ENCODE measurements around the gene TOM1L2. TPM values are rescaled to one million over a fixed set of nuclear protein-coding genes. Genes with fewer than 3 reads are reported as not detected.

Gene TOM1L2
- total RNA-seq, 1 experiment from 2014 or later = 34.2 TPM

- H3K27me3 Mint-ChIP-seq (ENCODE audit: insufficient read depth, unreplicated experiment) = no peaks in the 10 kb centered on the region
- H3K36me3 Mint-ChIP-seq (ENCODE audit: insufficient read depth, unreplicated experiment) = peaks cover 18% of the 10 kb centered on the region
- ChIA-PET CTCF (interaction anchor here (0.9 to 2.2 kb wide), 2 partner anchors 35 to 71 kb away, joined by 3 to 12 read pairs; no protein-coding TSS in a partner anchor), POLR2A (interaction anchor here (1.2 kb wide), 1 partner anchor 36 kb away, joined by 4 read pairs; no protein-coding TSS in a partner anchor)
- DNase-seq (ENCODE audit: unreplicated experiment) = no peak
- BruUV-seq (replicated peaks) = no TSS peak
- no peaks in the 10 kb centered on the region for H3K9me3 Mint-ChIP-seq (ENCODE audit: unreplicated experiment)
- TF ChIP-seq CTCF (IDR thresholded peaks at IDR 0.05; ENCODE audit: unreplicated experiment) = no peak
- no peak overlapping the region for H3K4me3 Mint-ChIP-seq (ENCODE audit: unreplicated experiment)
- no peaks in the 10 kb centered on the region for H3K4me1 Mint-ChIP-seq (ENCODE audit: insufficient read depth, unreplicated experiment)
- intact Hi-C loops (cut with micrococcal nuclease) = no loop called here
- H3K27ac Mint-ChIP-seq (ENCODE audit: low read depth, unreplicated experiment) = no peak overlapping the region
Observed at GRCh38 chr17:17883801-17884200, 88.4 kb downstream of the TOM1L2 start.

GRCh38 chr17:17882082-17882581 lies 90.1 kb downstream of the TOM1L2 start:
- Mint-ChIP-seq H3K4me1 (ENCODE audit: insufficient read depth, unreplicated experiment) (no peaks in the 10 kb centered on the region), H3K27me3 (ENCODE audit: insufficient read depth, unreplicated experiment) (no peaks in the 10 kb centered on the region), H3K36me3 (ENCODE audit: insufficient read depth, unreplicated experiment) (peaks cover 28% of the 10 kb centered on the region), H3K27ac (ENCODE audit: low read depth, unreplicated experiment) (no peak overlapping the region), H3K4me3 (ENCODE audit: unreplicated experiment) (no peak overlapping the region), H3K9me3 (ENCODE audit: unreplicated experiment) (no peaks in the 10 kb centered on the region)
- intact Hi-C loops (cut with micrococcal nuclease) = no loop called here
- ChIA-PET CTCF (interaction anchor here (2.3 kb wide), 1 partner anchor 9 kb away, joined by 8 read pairs; no protein-coding TSS in a partner anchor), POLR2A (no interaction called here)
- DNase-seq (ENCODE audit: unreplicated experiment) = no peak
- TF ChIP-seq CTCF (IDR thresholded peaks at IDR 0.05; ENCODE audit: unreplicated experiment) = no peak
- no TSS peak for BruUV-seq (replicated peaks)

- Mint-ChIP-seq H3K36me3 (ENCODE audit: insufficient read depth, unreplicated experiment) (peaks cover 35% of the 10 kb centered on the region), H3K4me1 (ENCODE audit: insufficient read depth, unreplicated experiment) (no peaks in the 10 kb centered on the region), H3K27ac (ENCODE audit: low read depth, unreplicated experiment) (no peak overlapping the region), H3K4me3 (ENCODE audit: unreplicated experiment) (no peak overlapping the region), H3K9me3 (ENCODE audit: unreplicated experiment) (no peaks in the 10 kb centered on the region), H3K27me3 (ENCODE audit: insufficient read depth, unreplicated experiment) (no peaks in the 10 kb centered on the region)
- no TSS peak for BruUV-seq (replicated peaks)
- ChIA-PET POLR2A (no interaction called here), CTCF (interaction anchor here (2.3 to 2.8 kb wide), 2 partner anchors 10 kb away, joined by 8 to 10 read pairs; no protein-coding TSS in a partner anchor)
- no peak for TF ChIP-seq CTCF (IDR thresholded peaks at IDR 0.05; ENCODE audit: unreplicated experiment)
- intact Hi-C loops (cut with micrococcal nuclease) = no loop called here
- no peak for DNase-seq (ENCODE audit: unreplicated experiment)
Observed at GRCh38 chr17:17880577-17881196, 91.5 kb downstream of the TOM1L2 start.

GRCh38 chr17:17877529-17878358 lies 94.5 kb downstream of the TOM1L2 start:
- no peak for DNase-seq (ENCODE audit: unreplicated experiment)
- CTCF ChIA-PET = interaction anchor here (0.6 to 2.8 kb wide), 6 partner anchors 13 to 155 kb away, joined by 3 to 10 read pairs (median 4); no protein-coding TSS in a partner anchor
- BruUV-seq (replicated peaks) = no TSS peak
- Mint-ChIP-seq H3K27ac (ENCODE audit: low read depth, unreplicated experiment) (no peak overlapping the region), H3K4me3 (ENCODE audit: unreplicated experiment) (no peak overlapping the region), H3K4me1 (ENCODE audit: insufficient read depth, unreplicated experiment) (peaks cover 5% of the 10 kb centered on the region), H3K36me3 (ENCODE audit: insufficient read depth, unreplicated experiment) (peaks cover 31% of the 10 kb centered on the region), H3K9me3 (ENCODE audit: unreplicated experiment) (no peaks in the 10 kb centered on the region), H3K27me3 (ENCODE audit: insufficient read depth, unreplicated experiment) (no peaks in the 10 kb centered on the region)
- TF ChIP-seq CTCF (IDR thresholded peaks at IDR 0.05; ENCODE audit: unreplicated experiment) = no peak
- POLR2A ChIA-PET = interaction anchor here (0.5 kb wide), 1 partner anchor 25 kb away, joined by 3 read pairs; no protein-coding TSS in a partner anchor
- intact Hi-C loops (cut with micrococcal nuclease) = no loop called here

Measured in MCF 10A (cell line).